ENCODE measurements around the gene FOXP4. TPM values are rescaled to one million over a fixed set of nuclear protein-coding genes. Genes with fewer than 3 reads are reported as not detected.

Gene FOXP4
- total RNA-seq, 2 experiments from 2014 or later, result 6.3 to 26.3 TPM

GRCh38 chr6:41508479-41508878, 37.7 kb upstream of the FOXP4 start:
- Histone ChIP-seq H3K27ac (ENCODE audit: low read depth, low read length, poor library complexity, severe bottlenecking) (no peak overlapping the region), H3K79me2 (ENCODE audit: insufficient read depth, low read depth, low read length) (no peaks in the 10 kb centered on the region), H3K36me3 (ENCODE audit: insufficient read depth, low read length) (no peaks in the 10 kb centered on the region), H3K4me2 (ENCODE audit: low read length) (no peak overlapping the region), H3K9me2 (ENCODE audit: insufficient read depth, low read length) (no peaks in the 10 kb centered on the region), H4K20me1 (ENCODE audit: insufficient read depth, low read length) (no peaks in the 10 kb centered on the region), H3K9me3 (ENCODE audit: low read length) (no peaks in the 10 kb centered on the region), H2AFZ (ENCODE audit: low read length) (no peak overlapping the region), H3K4me3 (ENCODE audit: low read depth, low read length, poor library complexity, severe bottlenecking) (no peak overlapping the region), H3K4me1 (ENCODE audit: insufficient read depth, low read length, poor library complexity, severe bottlenecking) (no peaks in the 10 kb centered on the region)
- CTCF ChIA-PET (ENCODE audit: unreplicated experiment), result no interaction called here
- POLR2A ChIA-PET, result no interaction called here
- TF ChIP-seq EZH2phosphoT487 (IDR thresholded peaks at IDR 0.05; ENCODE audit: borderline replicate concordance, low read depth, low read length), result no peak
- no peak for TF ChIP-seq CTCF (conservative IDR thresholded peaks at IDR 0.05; ENCODE audit: low read length)
- BruUV-seq (replicated peaks), result no TSS peak
- intact Hi-C loops (cut with micrococcal nuclease; ENCODE audit: unreplicated experiment), result no loop called here
- DNase-seq (ENCODE audit: low spot score), result no peak

- no peaks in the 10 kb centered on the region for H3K9me3 ChIP-seq (ENCODE audit: low read length)
- no peaks in the 10 kb centered on the region for H4K20me1 ChIP-seq (ENCODE audit: insufficient read depth, low read length)
- POLR2A ChIA-PET, result interaction anchor here (1.0 kb wide), 1 partner anchor 8 kb away, joined by 3 read pairs; no protein-coding TSS in a partner anchor
- no peak overlapping the region for H2AFZ ChIP-seq (ENCODE audit: low read length)
- no peak overlapping the region for H3K27ac ChIP-seq (ENCODE audit: low read depth, low read length, poor library complexity, severe bottlenecking)
- DNase-seq (ENCODE audit: low spot score), result no peak
- intact Hi-C loops (cut with micrococcal nuclease; ENCODE audit: unreplicated experiment), result no loop called here
- H3K36me3 ChIP-seq (ENCODE audit: insufficient read depth, low read length), result no peaks in the 10 kb centered on the region
- H3K9me2 ChIP-seq (ENCODE audit: insufficient read depth, low read length), result no peaks in the 10 kb centered on the region
- no peak overlapping the region for H3K4me2 ChIP-seq (ENCODE audit: low read length)
- no peaks in the 10 kb centered on the region for H3K4me1 ChIP-seq (ENCODE audit: insufficient read depth, low read length, poor library complexity, severe bottlenecking)
- TF ChIP-seq EZH2phosphoT487 (IDR thresholded peaks at IDR 0.05; ENCODE audit: borderline replicate concordance, low read depth, low read length), result no peak
- TF ChIP-seq CTCF (conservative IDR thresholded peaks at IDR 0.05; ENCODE audit: low read length), result no peak
- no TSS peak for BruUV-seq (replicated peaks)
- no peaks in the 10 kb centered on the region for H3K79me2 ChIP-seq (ENCODE audit: insufficient read depth, low read depth, low read length)
- CTCF ChIA-PET (ENCODE audit: unreplicated experiment), result no interaction called here
- H3K4me3 ChIP-seq (ENCODE audit: low read depth, low read length, poor library complexity, severe bottlenecking), result no peak overlapping the region
Measured at GRCh38 chr6:41509580-41509979, 36.6 kb upstream of the FOXP4 start.

- POLR2A ChIA-PET, result interaction anchor here (1.0 kb wide), 1 partner anchor 15 kb away, joined by 5 read pairs; no protein-coding TSS in a partner anchor
- CTCF ChIA-PET (ENCODE audit: unreplicated experiment), result no interaction called here
- intact Hi-C loops (cut with micrococcal nuclease; ENCODE audit: unreplicated experiment), result no loop called here
- Histone ChIP-seq H3K36me3 (ENCODE audit: insufficient read depth, low read length) (no peaks in the 10 kb centered on the region), H4K20me1 (ENCODE audit: insufficient read depth, low read length) (no peaks in the 10 kb centered on the region), H3K79me2 (ENCODE audit: insufficient read depth, low read depth, low read length) (no peaks in the 10 kb centered on the region), H3K4me2 (ENCODE audit: low read length) (no peak overlapping the region), H3K4me1 (ENCODE audit: insufficient read depth, low read length, poor library complexity, severe bottlenecking) (no peaks in the 10 kb centered on the region), H3K9me3 (ENCODE audit: low read length) (no peaks in the 10 kb centered on the region), H2AFZ (ENCODE audit: low read length) (no peak overlapping the region), H3K4me3 (ENCODE audit: low read depth, low read length, poor library complexity, severe bottlenecking) (no peak overlapping the region), H3K27ac (ENCODE audit: low read depth, low read length, poor library complexity, severe bottlenecking) (no peak overlapping the region), H3K9me2 (ENCODE audit: insufficient read depth, low read length) (no peaks in the 10 kb centered on the region)
- no peak for TF ChIP-seq EZH2phosphoT487 (IDR thresholded peaks at IDR 0.05; ENCODE audit: borderline replicate concordance, low read depth, low read length)
- no peak for TF ChIP-seq CTCF (conservative IDR thresholded peaks at IDR 0.05; ENCODE audit: low read length)
- BruUV-seq (replicated peaks), result no TSS peak
- no peak for DNase-seq (ENCODE audit: low spot score)
Measured at GRCh38 chr6:41511443-41512060, 34.6 kb upstream of the FOXP4 start.

Measured in OCI-LY7 (cell line).